B cell (primary cell): Measurements from ENCODE around the gene FNDC10. TPM values are rescaled to one million over a fixed set of nuclear protein-coding genes. Genes with fewer than 3 reads are reported as not detected.
A peak's percentile ranks its signal among the peaks of the same experiment; 100 is the strongest.

Experiments
- ATAC-seq: fragments of 200-7000 bp; cut with Tn5 transposase; one replicate; pipeline ENCODE4 v1.10.0; 2021; ENCODE audit warnings: low read depth, mild to moderate bottlenecking, moderate number of reproducible peaks, moderate library complexity
- CTCF ChIA-PET: fragments of 350-600 bp; sonication (Branson Sonifier 250); formaldehyde crosslinking; loops from one replicate; lab custom pipeline; 2021; ENCODE audit warnings: antibody characterized with exemption, inconsistent platforms; lab: Charles Lee
- POLR2A ChIA-PET: fragments of 350-600 bp; sonication (Branson Sonifier 250); formaldehyde crosslinking; loops from one replicate; lab custom pipeline; 2021; ENCODE audit warnings: antibody characterized with exemption; lab: Charles Lee
- DNase-seq: peaks from one replicate; pipeline ENCODE4 v3.0.0; 2013
- H2AFZ ChIP-seq: 2 replicates; pipeline ENCODE4 v1.6.1; 2012; ENCODE audit warnings: mild to moderate bottlenecking, low read depth, low read length; ENCODE audit not compliant: insufficient read depth, poor library complexity, severe bottlenecking
- H3K27ac ChIP-seq, 2 donors: 1 replicate in 1 of 2; 2 replicates in 1 of 2; pipeline ENCODE4 v1.5.1; 2012 to 2013; ENCODE audit warnings: low read length in 2 of 2, mild to moderate bottlenecking in 2 of 2, moderate library complexity in 1 of 2
- H3K27me3 ChIP-seq, 4 experiments: fragments of 200-600 bp in 1 of 4; sonication (generic) in 1 of 4; replicated peaks in 1 of 4; 1 replicate in 2 of 4; 2 replicates in 2 of 4; pipeline versions ENCODE4 v1.6.1 to v1.7.0; 2013 to 2016; ENCODE audit warnings: low read length in 3 of 4, mild to moderate bottlenecking in 2 of 4, mixed read lengths in 1 of 4, moderate library complexity in 1 of 4; ENCODE audit not compliant: insufficient read depth in 4 of 4, control insufficient read depth in 3 of 4; ENCODE audit errors: control extremely low read depth in 1 of 4
- H3K36me3 ChIP-seq, 2 experiments: replicated peaks in 1 of 2; 1 replicate in 1 of 2; 2 replicates in 1 of 2; pipeline versions ENCODE4 v1.6.1 to v1.7.1; 2013; ENCODE audit warnings: low read length in 1 of 2; ENCODE audit not compliant: insufficient read depth in 2 of 2, control insufficient read depth in 1 of 2; ENCODE audit errors: control extremely low read depth in 1 of 2, extremely low read depth in 1 of 2
- H3K4me1 ChIP-seq, 2 donors: fragments of 200-600 bp in 1 of 2; sonication (generic) in 1 of 2; 1 replicate in 1 of 2; 2 replicates in 1 of 2; pipeline versions ENCODE4 v1.5.1 to v1.6.1; 2013 to 2017; ENCODE audit warnings: low read length in 2 of 2; ENCODE audit not compliant: control insufficient read depth in 2 of 2, insufficient read depth in 2 of 2
- H3K4me2 ChIP-seq: replicated peaks from 2 replicates; pipeline ENCODE3; 2012; ENCODE audit warnings: mild to moderate bottlenecking, low read depth, low read length; ENCODE audit not compliant: poor library complexity, severe bottlenecking
- H3K4me3 ChIP-seq, 5 experiments: fragments of 200-600 bp in 1 of 5; sonication (generic) in 1 of 5; 1 replicate in 3 of 5; 2 replicates in 2 of 5; pipeline versions ENCODE4 v1.5.1 to v1.7.0; 2011 to 2016; ENCODE audit warnings: low read length in 4 of 5, mild to moderate bottlenecking in 4 of 5, low read depth in 2 of 5, control low read depth in 1 of 5, moderate library complexity in 1 of 5; ENCODE audit not compliant: insufficient read depth in 1 of 5; ENCODE audit errors: control extremely low read depth in 1 of 5, extremely low read depth in 1 of 5
- H3K79me2 ChIP-seq: fragments of 200-600 bp; sonication (generic); one replicate; pipeline ENCODE4 v1.6.0; 2016; ENCODE audit warnings: low read length; ENCODE audit not compliant: control insufficient read depth, insufficient read depth
- H3K9ac ChIP-seq: fragments of 200-600 bp; sonication (generic); 2 replicates; pipeline ENCODE4 v1.6.1; 2017; ENCODE audit warnings: mild to moderate bottlenecking, low read length, moderate library complexity
- H3K9me3 ChIP-seq, 3 donors: one replicate each; pipeline versions ENCODE4 v1.6.1 to v1.7.1; 2013; ENCODE audit warnings: low read length in 2 of 3; ENCODE audit not compliant: control insufficient read depth in 2 of 3, insufficient read depth in 1 of 3; ENCODE audit errors: control extremely low read depth in 1 of 3
- H4K20me1 ChIP-seq: 2 replicates; pipeline ENCODE4 v1.6.0; 2012; ENCODE audit warnings: mild to moderate bottlenecking, low read length; ENCODE audit not compliant: insufficient read depth, control insufficient read depth, poor library complexity, severe bottlenecking
- H3K27ac Mint-ChIP-seq: one replicate; pipeline ENCODE4 v1.8.0; 2021; ENCODE audit warnings: mixed read lengths
- H3K27me3 Mint-ChIP-seq: one replicate; pipeline ENCODE4 v1.8.0; 2021; ENCODE audit warnings: mixed read lengths
- H3K4me1 Mint-ChIP-seq: one replicate; pipeline ENCODE4 v1.8.0; 2021; ENCODE audit warnings: mixed read lengths
- H3K4me3 Mint-ChIP-seq: one replicate; pipeline ENCODE4 v1.8.0; 2021; ENCODE audit warnings: mixed read lengths
- H3K9me3 Mint-ChIP-seq: one replicate; pipeline ENCODE4 v1.8.0; 2022; ENCODE audit warnings: mixed read lengths; ENCODE audit not compliant: insufficient read depth
- CTCF ChIP-seq: fragments of 200-600 bp; IDR thresholded peaks from one replicate; pipeline ENCODE4 v1.8.0; 2022; ENCODE audit warnings: antibody characterized with exemption, mild to moderate bottlenecking
- EZH2 ChIP-seq: IDR thresholded peaks from 2 replicates; pipeline ENCODE4 v1.6.1; 2012; ENCODE audit warnings: borderline replicate concordance, low read depth, mild to moderate bottlenecking, moderate library complexity, low read length; ENCODE audit not compliant: insufficient read depth, poor library complexity, severe bottlenecking
- WGBS: methylation state at CpG from one replicate; pipeline ENCODE4 v1.1.5; 2013; ENCODE audit warnings: missing lambda C conversion rate; ENCODE audit not compliant: insufficient coverage; 5-methylcytosine and 5-hydroxymethylcytosine counted together
- intact Hi-C: fragments of 100-400 bp; cut with micrococcal nuclease; formaldehyde crosslinking; loops from one replicate; pipeline ENCODE4 v1.10.0; 2022
- polyA plus RNA-seq: library from polyadenylated mRNA; depleted of rRNA; stranded (reverse); fragments of >200 nt; gene quantifications from 2 replicates; pipeline ENCODE4 v1.2.3, GENCODE V29; 2012
- total RNA-seq, 2 donors: library from RNA; stranded (reverse); fragments of 120-200 nt in 1 of 2; gene quantifications; 1 replicate in 1 of 2; 2 replicates in 1 of 2; pipeline versions ENCODE4 v1.2.3 to v1.2.4, GENCODE V29; 2013 to 2022

FNDC10 gene
- total and polyA plus RNA-seq, 2 donors (not counting 1 experiment from before 2014, with no cell fraction given), result 1.4 TPM

GRCh38 chr1:1630965-1631781 lies 31.2 kb upstream of the FNDC10 start:
- Histone ChIP-seq H2AFZ (peak overlapping the region; percentile 69), H3K4me1 (peaks cover 15 to 21% of the 10 kb centered on the region in 2 donors), H3K4me2 (peak overlapping the region; percentile 92), H3K27ac (no peak overlapping the region), H3K9me3 (peaks cover 0 to 8% (median 0%) of the 10 kb centered on the region in 3 donors), H4K20me1 (no peaks in the 10 kb centered on the region), H3K36me3 (no peaks in the 10 kb centered on the region), H3K79me2 (no peaks in the 10 kb centered on the region), H3K4me3 (peak overlapping the region in 2 of 5 experiments; percentile 35 to 43), H3K9ac (peak overlapping the region; percentile 51), H3K27me3 (peaks cover 0 to 13% (median 4%) of the 10 kb centered on the region in 4 experiments)
- ChIA-PET POLR2A (interaction anchor here (0.7 to 2.5 kb wide), 6 partner anchors 14 to 276 kb away, joined by 3 to 19 read pairs (median 4); partner anchors contain the start of gene MIB2), CTCF (interaction anchor here (0.6 to 2.2 kb wide), 2 partner anchors 16 to 52 kb away, joined by 3 to 13 read pairs; partner anchors contain the start of gene MIB2)
- Mint-ChIP-seq H3K9me3 (no peaks in the 10 kb centered on the region), H3K4me3 (peak overlapping the region; percentile 67), H3K27ac (peak overlapping the region; percentile 61), H3K4me1 (peaks cover 4% of the 10 kb centered on the region), H3K27me3 (peaks cover 3% of the 10 kb centered on the region)
- intact Hi-C loops, result loop anchor here (2.0 kb wide), 1 partner anchor 16 kb away; the partner anchor contains the start of gene MIB2
- TF ChIP-seq CTCF (no peak), EZH2 (peak; percentile 49)
- 20% methylated on average over 66 of the region's 79 CpGs for WGBS
- DNase-seq (peak; percentile 49), ATAC-seq (no peak)
